ENCODE data around the gene EXD2. TPM values are rescaled to one million over a fixed set of nuclear protein-coding genes. Genes with fewer than 3 reads are reported as not detected.

The EXD2 gene
- total RNA-seq, 1 experiment from 2014 or later = 22.5 TPM

- CTCF ChIA-PET = interaction anchor here (0.6 kb wide), 1 partner anchor 33 kb away, joined by 3 read pairs; no protein-coding TSS in a partner anchor
- Mint-ChIP-seq H3K4me1 (ENCODE audit: low read depth, unreplicated experiment) (no peaks in the 10 kb centered on the region), H3K27me3 (ENCODE audit: insufficient read depth, unreplicated experiment) (no peaks in the 10 kb centered on the region), H3K4me3 (ENCODE audit: unreplicated experiment) (peak overlapping the region; percentile 93), H3K27ac (ENCODE audit: unreplicated experiment) (peak overlapping the region; percentile 96), H3K9me3 (ENCODE audit: unreplicated experiment) (no peaks in the 10 kb centered on the region), H3K36me3 (ENCODE audit: insufficient read depth, unreplicated experiment) (no peaks in the 10 kb centered on the region)
- Histone ChIP-seq H3K9me3 (no peaks in the 10 kb centered on the region), H3K4me1 (peaks cover 8% of the 10 kb centered on the region; the same call in 1 of the 2 replicates), H3K27me3 (replicated peaks; ENCODE audit: control insufficient read depth, insufficient read depth, low read length) (no peaks in the 10 kb centered on the region), H3K36me3 (ENCODE audit: control insufficient read depth, insufficient read depth, low read length) (no peaks in the 10 kb centered on the region), H3K4me3 (ENCODE audit: low read depth, low read length) (no peak overlapping the region)
- intact Hi-C loops (cut with micrococcal nuclease; ENCODE audit: unreplicated experiment) = no loop called here
- no peak for DNase-seq
- TF ChIP-seq, protein P1, sequence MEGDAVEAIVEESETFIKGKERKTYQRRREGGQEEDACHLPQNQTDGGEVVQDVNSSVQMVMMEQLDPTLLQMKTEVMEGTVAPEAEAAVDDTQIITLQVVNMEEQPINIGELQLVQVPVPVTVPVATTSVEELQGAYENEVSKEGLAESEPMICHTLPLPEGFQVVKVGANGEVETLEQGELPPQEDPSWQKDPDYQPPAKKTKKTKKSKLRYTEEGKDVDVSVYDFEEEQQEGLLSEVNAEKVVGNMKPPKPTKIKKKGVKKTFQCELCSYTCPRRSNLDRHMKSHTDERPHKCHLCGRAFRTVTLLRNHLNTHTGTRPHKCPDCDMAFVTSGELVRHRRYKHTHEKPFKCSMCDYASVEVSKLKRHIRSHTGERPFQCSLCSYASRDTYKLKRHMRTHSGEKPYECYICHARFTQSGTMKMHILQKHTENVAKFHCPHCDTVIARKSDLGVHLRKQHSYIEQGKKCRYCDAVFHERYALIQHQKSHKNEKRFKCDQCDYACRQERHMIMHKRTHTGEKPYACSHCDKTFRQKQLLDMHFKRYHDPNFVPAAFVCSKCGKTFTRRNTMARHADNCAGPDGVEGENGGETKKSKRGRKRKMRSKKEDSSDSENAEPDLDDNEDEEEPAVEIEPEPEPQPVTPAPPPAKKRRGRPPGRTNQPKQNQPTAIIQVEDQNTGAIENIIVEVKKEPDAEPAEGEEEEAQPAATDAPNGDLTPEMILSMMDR (IDR thresholded peaks at IDR 0.05; ENCODE audit: insufficient read depth in 1 of 2, low read depth in 1 of 2, low read length in 1 of 2, severe bottlenecking in 1 of 2, unreplicated experiment in 1 of 2) = no peak
- no TSS peak for BruUV-seq (replicated peaks)
- POLR2A ChIA-PET = interaction anchor here (0.5 kb wide), 1 partner anchor 242 kb away, joined by 3 read pairs; no protein-coding TSS in a partner anchor
Measured at GRCh38 chr14:69190191-69190590, 1.1 kb upstream of the EXD2 start.

DNA sequence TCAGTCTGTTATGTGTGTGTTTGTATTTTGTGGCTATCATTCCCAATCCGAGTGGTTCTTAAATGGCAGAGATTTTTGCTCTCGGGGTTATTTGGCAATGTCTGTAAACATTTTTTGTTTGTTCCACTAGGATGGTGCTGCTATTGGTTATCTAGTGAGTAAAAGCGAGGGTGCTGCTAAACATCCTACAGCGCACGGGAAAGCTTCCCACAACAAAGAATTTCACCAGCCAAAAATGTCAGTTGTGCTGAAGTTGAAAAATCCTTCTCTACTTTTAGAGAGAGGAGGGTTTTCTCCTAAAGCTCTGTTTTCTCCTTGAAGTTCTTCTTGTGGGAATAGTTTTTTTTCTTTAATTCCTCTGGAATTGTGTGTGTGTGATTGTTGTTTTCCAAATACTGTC, 2.4 kb downstream of the EXD2 start:
- CTCF ChIA-PET = no interaction called here
- Mint-ChIP-seq H3K9me3 (ENCODE audit: unreplicated experiment) (no peaks in the 10 kb centered on the region), H3K27me3 (ENCODE audit: insufficient read depth, unreplicated experiment) (no peaks in the 10 kb centered on the region), H3K36me3 (ENCODE audit: insufficient read depth, unreplicated experiment) (no peaks in the 10 kb centered on the region), H3K27ac (ENCODE audit: unreplicated experiment) (no peak overlapping the region), H3K4me1 (ENCODE audit: low read depth, unreplicated experiment) (peaks cover 4% of the 10 kb centered on the region), H3K4me3 (ENCODE audit: unreplicated experiment) (peak overlapping the region; percentile 9)
- Histone ChIP-seq H3K9me3 (no peaks in the 10 kb centered on the region), H3K4me1 (peaks cover 8% of the 10 kb centered on the region; the same call in 1 of the 2 replicates), H3K27me3 (replicated peaks; ENCODE audit: control insufficient read depth, insufficient read depth, low read length) (no peaks in the 10 kb centered on the region), H3K4me3 (ENCODE audit: low read depth, low read length) (no peak overlapping the region), H3K36me3 (ENCODE audit: control insufficient read depth, insufficient read depth, low read length) (no peaks in the 10 kb centered on the region)
- intact Hi-C loops (cut with micrococcal nuclease; ENCODE audit: unreplicated experiment) = no loop called here
- POLR2A ChIA-PET = no interaction called here
- TF ChIP-seq, protein P1 (IDR thresholded peaks at IDR 0.05; ENCODE audit: insufficient read depth in 1 of 2, low read depth in 1 of 2, low read length in 1 of 2, severe bottlenecking in 1 of 2, unreplicated experiment in 1 of 2) = no peak
- DNase-seq = no peak
- BruUV-seq (replicated peaks) = no TSS peak

DNA sequence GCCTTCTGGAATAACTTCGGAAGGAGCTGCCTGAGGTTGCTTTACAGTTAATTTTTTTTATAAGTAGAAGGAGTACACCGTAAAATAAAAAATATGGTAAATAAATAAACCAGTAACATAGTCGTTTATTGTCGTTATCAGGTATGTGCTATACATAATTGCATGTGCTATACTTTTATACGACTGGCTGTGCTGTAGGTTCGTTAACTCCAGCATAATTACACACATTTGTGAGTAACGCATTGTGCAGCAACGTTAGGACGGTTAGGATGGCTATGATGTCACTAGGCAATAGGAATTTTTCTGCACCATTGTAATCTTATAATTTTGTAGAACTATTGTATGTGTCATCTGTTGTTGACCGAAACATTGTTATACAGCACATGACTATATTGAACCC, 8.5 kb downstream of the EXD2 start:
- ChIA-PET POLR2A (no interaction called here), CTCF (no interaction called here)
- H3K27ac Mint-ChIP-seq (ENCODE audit: unreplicated experiment) = no peak overlapping the region
- no peaks in the 10 kb centered on the region for H3K27me3 Mint-ChIP-seq (ENCODE audit: insufficient read depth, unreplicated experiment)
- no peaks in the 10 kb centered on the region for H3K36me3 Mint-ChIP-seq (ENCODE audit: insufficient read depth, unreplicated experiment)
- Histone ChIP-seq H3K4me1 (no peaks in the 10 kb centered on the region), H3K36me3 (ENCODE audit: control insufficient read depth, insufficient read depth, low read length) (no peaks in the 10 kb centered on the region), H3K9me3 (no peaks in the 10 kb centered on the region), H3K27me3 (replicated peaks; ENCODE audit: control insufficient read depth, insufficient read depth, low read length) (no peaks in the 10 kb centered on the region), H3K4me3 (ENCODE audit: low read depth, low read length) (no peak overlapping the region)
- no peak overlapping the region for H3K4me3 Mint-ChIP-seq (ENCODE audit: unreplicated experiment)
- no peak for DNase-seq
- no TSS peak for BruUV-seq (replicated peaks)
- peaks cover 4% of the 10 kb centered on the region for H3K4me1 Mint-ChIP-seq (ENCODE audit: low read depth, unreplicated experiment)
- H3K9me3 Mint-ChIP-seq (ENCODE audit: unreplicated experiment) = no peaks in the 10 kb centered on the region
- intact Hi-C loops (cut with micrococcal nuclease; ENCODE audit: unreplicated experiment) = no loop called here
- TF ChIP-seq, protein P1 (IDR thresholded peaks at IDR 0.05; ENCODE audit: insufficient read depth in 1 of 2, low read depth in 1 of 2, low read length in 1 of 2, severe bottlenecking in 1 of 2, unreplicated experiment in 1 of 2) = no peak
